Right lobe of liver (tissue), 6 donors: ENCODE results near the gene USP9X. TPM values are rescaled to one million over a fixed set of nuclear protein-coding genes. Genes with fewer than 3 reads are reported as not detected.

Experiments
- ATAC-seq, 4 donors: fragments of 200-7000 bp; cut with Tn5 transposase; one replicate each; pipeline ENCODE4 v1.9.1; 2020; ENCODE audit warnings: mild to moderate bottlenecking in 4 of 4, moderate library complexity in 4 of 4
- DNase-seq, 3 donors: peaks; one replicate each; pipeline ENCODE4 v3.0.0-alpha.2; 2020
- H3K27ac ChIP-seq, 3 donors: fragments of 200-600 bp; one replicate each; pipeline ENCODE4 v1.8.0; 2022
- H3K27me3 ChIP-seq, 2 donors: fragments of 200-600 bp; one replicate each; pipeline ENCODE4 v1.8.0; 2022
- H3K36me3 ChIP-seq, 4 donors: fragments of 200-600 bp; sonication (generic) in 1 of 4; one replicate each; pipeline versions ENCODE4 v1.5.1 to v1.8.0; 2017 to 2022; ENCODE audit warnings: control low read depth in 1 of 4
- H3K4me1 ChIP-seq, 4 donors: fragments of 200-600 bp; sonication (generic) in 1 of 4; one replicate each; pipeline versions ENCODE4 v1.5.1 to v1.8.0; 2017 to 2022; ENCODE audit warnings: control low read depth in 1 of 4
- H3K4me3 ChIP-seq, 3 donors: fragments of 200-600 bp; one replicate each; pipeline ENCODE4 v1.8.0; 2022
- H3K9me3 ChIP-seq, 4 donors: fragments of 200-600 bp; sonication (generic) in 1 of 4; one replicate each; pipeline versions ENCODE4 v1.5.1 to v1.8.0; 2017 to 2022; ENCODE audit warnings: control low read depth in 1 of 4
- CTCF ChIP-seq, 4 donors: fragments of 200-600 bp in 3 of 4; fragments of 450-650 bp in 1 of 4; IDR thresholded peaks; one replicate each; pipeline versions ENCODE4 v1.5.1 to v1.8.0; 2016 to 2022; ENCODE audit warnings: antibody characterized with exemption in 4 of 4, mild to moderate bottlenecking in 2 of 4
- POLR2A ChIP-seq: fragments of 450-650 bp; IDR thresholded peaks from one replicate; pipeline ENCODE4 v1.6.1; 2017; ENCODE audit warnings: antibody characterized with exemption, mild to moderate bottlenecking
- WGBS: methylation state at CpG from one replicate; pipeline ENCODE4 v1.1.6; 2018; ENCODE audit warnings: low coverage, low lambda C conversion rate; ENCODE audit not compliant: insufficient coverage; ENCODE audit errors: missing lambda C conversion rate; 5-methylcytosine and 5-hydroxymethylcytosine counted together
- intact Hi-C, 2 donors: fragments of 100-400 bp; cut with DNase I; formaldehyde crosslinking; loops; one replicate each; pipeline versions ENCODE4 v1.11.2 to v1.14.1; 2022
- total RNA-seq, 6 experiments: library from RNA; depleted of rRNA in 2 of 6; stranded (reverse); fragments of >200 nt in 2 of 6; fragmentation: NEBNext Ultra II Directional in 3 of 6; extraction: Animal tissue kit (Norgen Biotek cat#: 25700) in 3 of 6; gene quantifications; one replicate each; pipeline versions ENCODE4 v1.1.0 to v1.2.4, GENCODE V29; 2016 to 2023
- donor health status: DM: no; HTN: yes; CAD: no.
- donor health status: DM: no; HTN: no; CAD: no.
- donor health status: DM: no; HTN: no; CAD: no.
- donor health status: DM: no; HTN: yes; CAD: no.
- donor health status: DM: no; HTN: yes; CAD: no.

USP9X gene
- total RNA-seq, 6 experiments from 2014 or later: 53.5 to 76.2 (median 63.1) TPM

- H3K27me3 ChIP-seq: no peaks in the 10 kb centered on the region
Measured at GRCh38 chrX:41067721-41068120, 17.5 kb upstream of the USP9X start.

GRCh38 chrX:41076742-41077141 is 8.5 kb upstream of the USP9X start:
- ATAC-seq: no peak
- TF ChIP-seq CTCF (IDR thresholded peaks at IDR 0.05) (no peak), POLR2A (no peak)
- Histone ChIP-seq H3K4me1 (peaks cover 0 to 5% (median 0%) of the 10 kb centered on the region in 4 donors), H3K36me3 (no peaks in the 10 kb centered on the region), H3K27ac (no peak overlapping the region), H3K9me3 (no peaks in the 10 kb centered on the region), H3K27me3 (no peaks in the 10 kb centered on the region), H3K4me3 (no peak overlapping the region)
- WGBS: 87% methylated on average over 9 of the region's 30 CpGs
- intact Hi-C loops: no loop called here
- DNase-seq: no peak

More at GRCh38 chrX:41067721-41068120, 17.5 kb upstream of the USP9X start:
- ATAC-seq (peak in 3 of 4 donors; percentile 35 to 36 (median 36)), DNase-seq (no peak)
- 64% methylated on average over 5 of the region's 5 CpGs for WGBS
- Histone ChIP-seq H3K4me3 (no peak overlapping the region), H3K4me1 (no peaks in the 10 kb centered on the region), H3K36me3 (no peaks in the 10 kb centered on the region), H3K27ac (no peak overlapping the region), H3K9me3 (no peaks in the 10 kb centered on the region)
- TF ChIP-seq POLR2A (no peak), CTCF (IDR thresholded peaks at IDR 0.05) (no peak)
- intact Hi-C loops: no loop called here

- Histone ChIP-seq H3K27me3 (no peaks in the 10 kb centered on the region), H3K27ac (peak overlapping the region in 1 of 3 donors; percentile 26), H3K4me3 (no peak overlapping the region), H3K36me3 (no peaks in the 10 kb centered on the region), H3K9me3 (no peaks in the 10 kb centered on the region), H3K4me1 (peaks cover 0 to 13% (median 0%) of the 10 kb centered on the region in 4 donors)
- ATAC-seq: no peak
- whole genome bisulfite sequencing: 39% methylated on average over 2 of the region's 2 CpGs
- intact Hi-C loops: no loop called here
- DNase-seq: no peak
- TF ChIP-seq POLR2A: no peak
- no peak for TF ChIP-seq CTCF (IDR thresholded peaks at IDR 0.05)
Measured at GRCh38 chrX:41081821-41082220, 3.4 kb upstream of the USP9X start.

- 38% methylated on average over 3 of the region's 3 CpGs for WGBS
- DNase-seq (no peak), ATAC-seq (no peak)
- Histone ChIP-seq H3K27me3 (no peaks in the 10 kb centered on the region), H3K4me3 (no peak overlapping the region), H3K36me3 (no peaks in the 10 kb centered on the region), H3K9me3 (no peaks in the 10 kb centered on the region), H3K4me1 (peaks cover 0 to 13% (median 0%) of the 10 kb centered on the region in 4 donors), H3K27ac (peak overlapping the region in 1 of 3 donors; percentile 16)
- TF ChIP-seq CTCF (IDR thresholded peaks at IDR 0.05) (no peak), POLR2A (no peak)
- intact Hi-C loops: no loop called here
Measured at GRCh38 chrX:41082783-41083182, 2.5 kb upstream of the USP9X start.
